Stimulated activated memory B cell treated with anti-CD40 and anti-IgM and Interleukin-4, amounts not matched to agents 10 μg/mL and 1 μg/mL and 100 μg/mL, for 72 hours (primary cell): ENCODE data around the gene SMYD3.
A peak's percentile ranks its signal among the peaks of the same experiment; 100 is the strongest.
"Not testable (repeated sequence)": the region's sequence is repeated elsewhere in the genome, so short reads cannot be mapped to it uniquely, and the experiment has no call there.

Experiments used
- ATAC-seq: fragments of 150-1000 bp; cut with Tn5 transposase; 2 replicates; pipeline ENCODE4 v1.10.0; 2021
- H3K27ac Mint-ChIP-seq: one replicate; pipeline ENCODE4 v1.8.0; 2022; ENCODE audit warnings: mild to moderate bottlenecking, mixed read lengths
- H3K27me3 Mint-ChIP-seq: one replicate; pipeline ENCODE4 v1.8.0; 2022; ENCODE audit warnings: mixed read lengths
- H3K36me3 Mint-ChIP-seq: one replicate; pipeline ENCODE4 v1.8.0; 2022; ENCODE audit warnings: mixed read lengths
- H3K4me1 Mint-ChIP-seq: one replicate; pipeline ENCODE4 v1.8.0; 2022; ENCODE audit warnings: mixed read lengths
- H3K4me3 Mint-ChIP-seq: one replicate; pipeline ENCODE4 v1.8.0; 2022; ENCODE audit warnings: mild to moderate bottlenecking, moderate library complexity, mixed read lengths
- H3K9me3 Mint-ChIP-seq: one replicate; pipeline ENCODE4 v1.8.0; 2022; ENCODE audit warnings: mixed read lengths

Gene SMYD3

GRCh38 chr1:245979589-245979988, 527.5 kb downstream of the SMYD3 start:
- no peak for ATAC-seq
- peaks cover 5% of the 10 kb centered on the region for H3K36me3 Mint-ChIP-seq
- no peaks in the 10 kb centered on the region for H3K27me3 Mint-ChIP-seq
- H3K27ac Mint-ChIP-seq, result no peak overlapping the region
- H3K4me3 Mint-ChIP-seq, result no peak overlapping the region
- peaks cover 5% of the 10 kb centered on the region for H3K4me1 Mint-ChIP-seq
- H3K9me3 Mint-ChIP-seq, result no peaks in the 10 kb centered on the region

- H3K27me3 Mint-ChIP-seq, result no peaks in the 10 kb centered on the region
- no peak for ATAC-seq
- H3K4me1 Mint-ChIP-seq, result peaks cover 5% of the 10 kb centered on the region
- no peak overlapping the region for H3K27ac Mint-ChIP-seq
- H3K36me3 Mint-ChIP-seq, result peaks cover 5% of the 10 kb centered on the region
- H3K9me3 Mint-ChIP-seq, result no peaks in the 10 kb centered on the region
- no peak overlapping the region for H3K4me3 Mint-ChIP-seq
Measured at GRCh38 chr1:245978915-245979314, 528.2 kb downstream of the SMYD3 start.

- no peak for ATAC-seq
- Mint-ChIP-seq H3K4me3 (no peak overlapping the region), H3K27ac (no peak overlapping the region)
Measured at GRCh38 chr1:245972476-245972875, 534.6 kb downstream of the SMYD3 start.

GRCh38 chr1:245971711-245972085, 535.4 kb downstream of the SMYD3 start:
- Mint-ChIP-seq H3K27me3 (no peaks in the 10 kb centered on the region), H3K4me3 (no peak overlapping the region), H3K36me3 (peaks cover 5% of the 10 kb centered on the region), H3K4me1 (no peaks in the 10 kb centered on the region), H3K9me3 (peaks cover 3% of the 10 kb centered on the region), H3K27ac (no peak overlapping the region)
- ATAC-seq, result no peak

More at GRCh38 chr1:245972476-245972875, 534.6 kb downstream of the SMYD3 start:
- Mint-ChIP-seq H3K36me3 (peaks cover 5% of the 10 kb centered on the region), H3K27me3 (no peaks in the 10 kb centered on the region), H3K9me3 (peaks cover 3% of the 10 kb centered on the region), H3K4me1 (no peaks in the 10 kb centered on the region)

- not testable (repeated sequence) for H3K27ac Mint-ChIP-seq, H3K9me3 Mint-ChIP-seq, H3K36me3 Mint-ChIP-seq, ATAC-seq, H3K27me3 Mint-ChIP-seq, H3K4me3 Mint-ChIP-seq, H3K4me1 Mint-ChIP-seq
Measured at GRCh38 chr1:245971076-245971710, 535.9 kb downstream of the SMYD3 start.

- H3K27me3 Mint-ChIP-seq, result no peaks in the 10 kb centered on the region
- peaks cover 3% of the 10 kb centered on the region for H3K9me3 Mint-ChIP-seq
- ATAC-seq, result no peak
- H3K36me3 Mint-ChIP-seq, result peaks cover 11% of the 10 kb centered on the region
- H3K4me3 Mint-ChIP-seq, result no peak overlapping the region
- no peaks in the 10 kb centered on the region for H3K4me1 Mint-ChIP-seq
- no peak overlapping the region for H3K27ac Mint-ChIP-seq
Measured at GRCh38 chr1:245969283-245969682, 537.8 kb downstream of the SMYD3 start.

GRCh38 chr1:245968775-245969174, 538.3 kb downstream of the SMYD3 start:
- Mint-ChIP-seq H3K4me1 (no peaks in the 10 kb centered on the region), H3K27me3 (no peaks in the 10 kb centered on the region), H3K36me3 (peaks cover 11% of the 10 kb centered on the region), H3K27ac (no peak overlapping the region), H3K4me3 (no peak overlapping the region), H3K9me3 (peaks cover 3% of the 10 kb centered on the region)
- ATAC-seq, result no peak

GRCh38 chr1:245965398-245965797, 541.7 kb downstream of the SMYD3 start:
- no peak for ATAC-seq
- Mint-ChIP-seq H3K36me3 (peaks cover 6% of the 10 kb centered on the region), H3K27me3 (no peaks in the 10 kb centered on the region), H3K9me3 (no peaks in the 10 kb centered on the region), H3K4me3 (no peak overlapping the region), H3K4me1 (no peaks in the 10 kb centered on the region), H3K27ac (no peak overlapping the region)

- Mint-ChIP-seq H3K27ac (no peak overlapping the region), H3K27me3 (no peaks in the 10 kb centered on the region), H3K36me3 (peaks cover 6% of the 10 kb centered on the region), H3K4me1 (no peaks in the 10 kb centered on the region), H3K9me3 (no peaks in the 10 kb centered on the region), H3K4me3 (no peak overlapping the region)
- no peak for ATAC-seq
Measured at GRCh38 chr1:245963649-245964048, 543.4 kb downstream of the SMYD3 start.

- H3K36me3 Mint-ChIP-seq, result peaks cover 6% of the 10 kb centered on the region
- H3K4me3 Mint-ChIP-seq, result no peak overlapping the region
- H3K27me3 Mint-ChIP-seq, result no peaks in the 10 kb centered on the region
- H3K27ac Mint-ChIP-seq, result no peak overlapping the region
- no peaks in the 10 kb centered on the region for H3K4me1 Mint-ChIP-seq
- H3K9me3 Mint-ChIP-seq, result no peaks in the 10 kb centered on the region
- no peak for ATAC-seq
Measured at GRCh38 chr1:245962453-245962852, 544.6 kb downstream of the SMYD3 start.

GRCh38 chr1:245961137-245961540, 545.9 kb downstream of the SMYD3 start:
- no peaks in the 10 kb centered on the region for H3K4me1 Mint-ChIP-seq
- H3K27ac Mint-ChIP-seq, result no peak overlapping the region

GRCh38 chr1:245960171-245960570, 546.9 kb downstream of the SMYD3 start:
- Mint-ChIP-seq H3K27me3 (no peaks in the 10 kb centered on the region), H3K4me1 (peaks cover under 1% of the 10 kb centered on the region), H3K4me3 (no peak overlapping the region), H3K9me3 (no peaks in the 10 kb centered on the region), H3K36me3 (no peaks in the 10 kb centered on the region), H3K27ac (no peak overlapping the region)
- ATAC-seq, result no peak

More at GRCh38 chr1:245961137-245961540, 545.9 kb downstream of the SMYD3 start:
- H3K4me3 Mint-ChIP-seq, result no peak overlapping the region
- H3K27me3 Mint-ChIP-seq, result no peaks in the 10 kb centered on the region
- H3K9me3 Mint-ChIP-seq, result no peaks in the 10 kb centered on the region
- peaks cover 6% of the 10 kb centered on the region for H3K36me3 Mint-ChIP-seq
- no peak for ATAC-seq

GRCh38 chr1:245958016-245958415, 549.1 kb downstream of the SMYD3 start:
- peaks cover 13% of the 10 kb centered on the region for H3K4me1 Mint-ChIP-seq
- H3K9me3 Mint-ChIP-seq, result no peaks in the 10 kb centered on the region
- no peak overlapping the region for H3K4me3 Mint-ChIP-seq
- no peaks in the 10 kb centered on the region for H3K27me3 Mint-ChIP-seq
- no peak for ATAC-seq
- H3K27ac Mint-ChIP-seq, result no peak overlapping the region
- no peaks in the 10 kb centered on the region for H3K36me3 Mint-ChIP-seq

GRCh38 chr1:245957427-245957826, 549.7 kb downstream of the SMYD3 start:
- Mint-ChIP-seq H3K4me1 (peaks cover 14% of the 10 kb centered on the region), H3K4me3 (no peak overlapping the region), H3K36me3 (no peaks in the 10 kb centered on the region), H3K9me3 (no peaks in the 10 kb centered on the region), H3K27ac (no peak overlapping the region), H3K27me3 (no peaks in the 10 kb centered on the region)
- ATAC-seq, result no peak

GRCh38 chr1:245956225-245956624, 550.9 kb downstream of the SMYD3 start:
- H3K4me1 Mint-ChIP-seq, result peaks cover 25% of the 10 kb centered on the region
- H3K4me3 Mint-ChIP-seq, result no peak overlapping the region
- H3K36me3 Mint-ChIP-seq, result no peaks in the 10 kb centered on the region
- no peak overlapping the region for H3K27ac Mint-ChIP-seq
- no peaks in the 10 kb centered on the region for H3K9me3 Mint-ChIP-seq
- no peaks in the 10 kb centered on the region for H3K27me3 Mint-ChIP-seq
- no peak for ATAC-seq

- H3K36me3 Mint-ChIP-seq, result no peaks in the 10 kb centered on the region
- peak overlapping the region; percentile 82 for H3K27ac Mint-ChIP-seq
Measured at GRCh38 chr1:245953876-245954660, 553.0 kb downstream of the SMYD3 start.

More at GRCh38 chr1:245953876-245954660, 553.0 kb downstream of the SMYD3 start:
- no peak for ATAC-seq
- H3K4me3 Mint-ChIP-seq, result peak overlapping the region; percentile 59
- H3K9me3 Mint-ChIP-seq, result no peaks in the 10 kb centered on the region
- H3K4me1 Mint-ChIP-seq, result peaks cover 25% of the 10 kb centered on the region
- H3K27me3 Mint-ChIP-seq, result no peaks in the 10 kb centered on the region
